GM19397 (cell line): ENCODE results near the gene ELFN2.

ENCODE experiments used
- ATAC-seq: cut with Tn5 transposase; IDR thresholded peaks from one replicate; pipeline ENCODE4 v1.9.1; 2021; ENCODE audit warnings: mild to moderate bottlenecking, moderate library complexity; ENCODE audit not compliant: unreplicated experiment

The ELFN2 gene

GRCh38 chr22:37428649-37429586 lies 1.6 kb upstream of the ELFN2 start:
- ATAC-seq: no peak

DNA sequence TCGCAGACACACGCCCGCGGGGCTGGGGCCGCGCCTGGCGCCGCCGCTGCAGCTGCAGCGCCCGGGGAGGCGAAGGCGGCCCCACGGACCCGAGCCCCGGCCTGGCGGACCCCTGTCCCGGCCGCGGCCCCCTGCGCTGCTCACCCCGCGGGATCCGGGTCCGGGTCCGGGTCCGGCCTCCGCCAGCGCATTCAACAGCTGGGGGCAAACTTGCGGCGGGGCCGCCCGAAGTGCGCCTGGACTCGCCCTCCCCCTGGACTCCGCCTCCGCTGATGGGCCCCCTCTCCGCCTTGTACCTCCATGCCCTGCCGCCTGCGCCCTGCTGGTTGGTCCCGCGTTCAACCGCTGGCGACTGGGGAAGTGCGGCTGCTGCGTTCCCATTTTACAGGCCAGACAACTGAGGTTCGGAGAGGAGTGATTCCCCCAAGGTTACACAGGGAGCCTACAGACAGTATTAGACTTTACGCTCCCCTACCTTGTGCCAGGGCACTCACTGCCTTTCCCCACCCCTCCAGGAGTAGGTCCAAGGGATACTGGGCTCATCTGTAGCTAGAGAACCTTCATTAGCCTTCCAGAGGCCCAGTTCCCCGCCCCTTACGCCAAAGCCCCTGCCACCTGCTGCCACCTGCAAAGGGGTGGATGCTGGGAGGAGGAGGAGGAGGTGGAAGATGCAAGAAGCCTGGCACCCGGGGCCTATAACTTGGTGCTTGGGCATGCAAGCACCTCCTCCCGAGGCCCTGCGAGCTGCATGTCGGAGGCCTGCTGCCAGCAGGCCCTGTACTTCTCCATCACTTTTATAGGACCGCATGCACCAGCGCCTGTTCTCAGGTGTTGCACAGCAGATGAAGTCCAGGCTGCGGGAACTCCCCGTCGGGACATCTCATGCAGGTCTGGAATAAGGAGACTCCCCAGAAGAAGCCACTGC lies 694 bp upstream of the ELFN2 start:
- ATAC-seq: no peak

DNA sequence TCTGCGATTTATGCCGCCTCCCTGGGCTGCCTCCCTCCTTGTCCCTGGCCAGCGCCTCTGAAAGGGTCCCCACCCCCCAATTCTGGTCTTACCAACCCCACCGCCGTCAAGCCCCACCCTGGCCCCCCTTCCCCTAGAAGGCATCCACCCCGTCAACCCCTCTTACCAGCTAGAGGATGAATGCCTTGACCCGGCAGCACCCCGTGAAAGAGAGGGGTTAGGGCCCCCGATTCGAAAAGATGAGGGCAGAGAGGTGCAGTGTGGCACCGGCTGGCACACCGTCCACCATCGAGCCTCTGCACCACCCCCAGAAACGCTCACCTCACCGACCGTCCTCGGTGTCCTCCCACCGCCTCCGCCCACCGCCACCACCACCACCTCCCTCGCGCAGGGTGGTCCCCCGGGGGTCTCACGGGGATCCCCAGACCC lies 559 bp downstream of the ELFN2 start:
- no peak for ATAC-seq

DNA sequence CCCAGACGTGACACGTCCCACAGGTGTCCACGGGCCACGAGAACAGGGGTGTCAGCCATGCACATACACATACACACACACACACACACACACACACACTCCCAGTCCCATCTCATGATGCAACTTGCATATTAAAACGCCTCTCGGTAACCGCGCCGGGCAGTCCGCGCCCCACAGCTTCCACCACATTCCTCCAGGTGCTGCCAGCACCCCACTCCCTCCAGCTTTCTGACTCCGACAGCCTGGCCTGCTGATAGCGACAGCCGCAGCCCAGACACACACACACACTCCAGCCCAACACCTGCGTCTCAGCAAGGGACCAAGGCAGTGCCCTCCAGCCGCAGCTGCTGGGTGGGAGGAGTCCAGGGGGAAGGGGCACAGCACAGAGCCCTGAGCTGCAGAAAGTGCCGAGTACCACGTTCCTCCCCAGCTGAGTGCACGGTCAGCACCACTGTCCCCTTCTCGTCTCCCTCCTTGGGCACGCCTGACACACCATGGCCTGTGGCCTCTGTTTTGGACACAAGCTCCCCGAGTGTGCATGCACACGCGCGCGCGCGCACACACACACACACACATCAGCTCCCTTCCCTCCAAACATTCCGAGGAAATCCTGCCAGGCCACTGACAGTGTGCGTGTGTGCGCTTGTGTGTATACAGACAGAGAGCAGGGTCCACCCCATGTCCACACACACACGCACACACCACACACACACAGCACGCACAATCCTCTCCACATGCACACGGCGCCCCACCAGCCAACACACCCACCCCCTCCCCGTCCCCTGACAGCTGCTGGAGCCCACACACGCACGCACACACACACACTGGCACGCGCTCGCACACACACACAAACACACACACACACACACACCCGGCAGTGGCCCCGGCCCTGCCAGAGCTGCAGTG lies 1.2 kb downstream of the ELFN2 start:
- no peak for ATAC-seq

DNA sequence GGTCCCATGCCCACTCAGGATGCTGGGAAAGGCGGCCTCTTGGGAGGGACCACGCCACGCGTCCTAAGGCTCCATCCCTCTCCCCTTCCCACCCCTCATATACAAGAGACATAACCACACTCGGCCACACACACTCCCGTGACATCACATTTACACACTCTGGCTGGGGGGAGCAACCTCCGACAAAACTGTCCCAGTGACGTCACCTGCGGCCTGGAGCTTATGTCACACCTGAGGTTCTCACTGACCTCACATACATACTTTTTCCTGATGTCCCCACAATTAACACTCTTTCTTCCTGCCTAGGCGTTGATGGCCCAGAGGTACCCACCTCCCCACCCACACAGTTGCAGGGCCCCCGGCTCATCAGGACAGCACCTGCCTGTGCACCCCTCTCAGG lies 1.9 kb downstream of the ELFN2 start:
- no peak for ATAC-seq

DNA sequence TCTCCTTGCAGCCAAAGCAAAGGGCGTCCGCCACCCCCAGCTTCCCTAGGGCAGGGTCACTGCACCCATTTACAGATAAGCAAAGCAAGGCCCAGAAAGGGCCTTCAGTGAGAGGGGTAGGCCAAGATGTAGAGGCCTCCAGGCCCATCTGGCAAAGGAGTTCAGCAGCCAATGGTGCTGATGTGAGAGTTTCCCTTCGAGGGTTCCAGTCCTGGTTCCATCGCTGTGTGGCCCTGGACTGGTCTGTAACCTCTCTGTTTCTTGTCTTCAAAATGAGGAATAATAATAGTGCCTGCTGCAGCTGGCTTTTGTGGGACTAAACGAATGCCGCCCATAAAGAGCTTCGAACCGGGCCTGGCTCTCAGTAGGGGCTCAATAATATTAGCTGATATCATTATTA lies 4.0 kb downstream of the ELFN2 start:
- no peak for ATAC-seq

DNA sequence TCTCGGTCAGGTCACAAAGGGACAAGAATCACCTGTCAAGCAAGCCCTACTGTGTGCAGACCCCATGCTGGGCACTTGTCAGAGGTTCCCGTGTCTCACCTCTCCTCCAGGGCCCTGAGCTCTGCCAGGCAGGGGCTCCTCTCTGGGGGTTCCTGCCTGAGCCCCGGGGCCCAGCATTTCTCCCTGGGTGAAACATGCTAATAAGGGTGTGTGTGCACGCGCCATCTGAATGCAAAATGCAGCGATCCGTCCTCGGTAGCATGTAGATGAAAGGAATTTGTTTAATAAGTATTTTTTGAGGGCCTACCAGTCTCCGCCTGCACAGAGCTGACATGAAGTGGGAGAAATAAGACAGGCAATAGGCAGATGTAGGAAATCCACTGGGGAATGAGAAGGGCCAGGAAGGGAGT lies 5.8 kb downstream of the ELFN2 start:
- no peak for ATAC-seq

GRCh38 chr22:37420686-37421467 lies 6.4 kb downstream of the ELFN2 start:
- no peak for ATAC-seq

DNA sequence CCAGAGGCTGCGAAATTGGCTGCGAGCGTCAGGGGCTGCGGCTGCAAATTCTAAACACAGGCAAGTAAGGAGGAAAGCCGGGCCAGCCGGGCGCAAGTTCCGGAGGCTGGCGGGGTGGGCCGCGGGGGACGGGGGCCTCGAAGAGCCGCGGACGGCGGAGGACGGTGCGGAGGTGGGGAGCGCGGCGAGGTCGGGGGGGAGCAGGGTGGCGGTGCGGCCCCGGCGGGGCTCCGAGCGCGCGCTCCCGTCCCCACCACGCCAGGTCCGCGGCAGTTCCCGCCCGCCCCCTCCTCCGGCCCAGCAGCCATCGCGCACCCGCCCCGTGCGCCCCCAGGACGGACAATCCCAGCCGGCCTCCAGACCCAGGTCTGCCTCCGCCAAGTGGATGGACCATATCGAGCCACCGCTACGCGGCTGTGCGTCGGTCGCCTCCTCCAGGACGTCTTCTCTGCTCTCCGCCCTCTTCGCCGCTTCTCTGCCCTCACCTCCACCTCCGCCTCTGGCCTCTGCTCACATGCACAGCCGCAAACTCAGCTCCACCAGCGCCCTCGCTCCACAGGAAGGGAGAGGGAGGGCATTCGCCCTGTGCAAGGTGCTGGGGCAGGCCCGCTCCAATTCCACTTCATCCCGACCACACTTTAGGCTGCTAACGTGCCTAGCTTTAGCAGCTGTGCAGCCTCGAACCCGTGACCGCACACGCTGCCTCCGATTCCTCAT lies 7.2 kb downstream of the ELFN2 start:
- ATAC-seq: no peak

- no peak for ATAC-seq
These were observed 7.8 kb downstream of the ELFN2 start for GRCh38 chr22:37419370-37419968.

GRCh38 chr22:37418627-37419369 lies 8.5 kb downstream of the ELFN2 start:
- ATAC-seq: no peak

- ATAC-seq: no peak
These were observed 9.5 kb downstream of the ELFN2 start for GRCh38 chr22:37417677-37418348.

DNA sequence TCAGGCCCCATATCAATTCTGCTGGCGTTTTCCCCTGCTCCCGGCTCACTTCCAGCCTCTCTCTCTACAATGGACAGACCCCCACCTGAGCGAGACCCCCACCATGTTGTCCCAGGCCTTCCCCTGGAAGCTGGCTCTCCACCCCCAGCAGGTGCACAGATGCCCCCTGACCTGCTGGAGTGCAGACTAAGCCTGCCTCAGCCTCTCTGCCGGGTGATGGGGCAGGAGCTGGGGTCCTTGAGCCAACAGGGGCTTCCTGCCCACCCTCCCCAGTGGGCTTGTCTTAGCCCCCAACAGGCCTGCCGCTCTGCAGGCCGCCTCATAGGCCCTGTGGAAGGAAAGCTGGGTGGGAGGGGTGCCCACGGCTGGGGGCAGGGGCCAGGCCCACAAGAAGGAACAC lies 10.0 kb downstream of the ELFN2 start:
- ATAC-seq: no peak

GRCh38 chr22:37416827-37417226 lies 10.5 kb downstream of the ELFN2 start:
- no peak for ATAC-seq

- no peak for ATAC-seq
These were observed 10.9 kb downstream of the ELFN2 start for GRCh38 chr22:37416389-37416788.

- no peak for ATAC-seq
These were observed 12.1 kb downstream of the ELFN2 start for GRCh38 chr22:37415210-37415609.

- ATAC-seq: no peak
These were observed 13.0 kb downstream of the ELFN2 start for GRCh38 chr22:37414288-37414687.

DNA sequence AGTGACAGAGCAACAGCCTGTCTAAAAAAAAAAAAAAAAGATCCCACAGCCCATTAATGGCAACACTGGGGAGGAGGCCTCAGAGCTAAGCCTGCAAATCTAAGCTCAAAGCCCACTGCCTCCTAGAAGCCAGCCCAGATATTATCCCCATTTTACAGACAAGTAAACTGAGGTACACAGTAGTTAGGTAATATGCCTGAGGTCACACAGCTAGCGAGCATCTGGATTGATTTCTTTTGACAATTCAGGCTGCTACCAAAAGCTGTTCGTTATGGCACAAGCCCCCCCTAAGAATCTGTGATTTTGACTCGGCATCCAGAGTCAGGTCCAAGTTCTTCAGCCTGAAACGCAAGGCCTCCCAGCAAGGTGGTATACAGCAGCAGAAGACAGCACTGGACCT lies 13.7 kb downstream of the ELFN2 start:
- ATAC-seq: no peak
